Kidney (tissue), 14 donors: ENCODE results near the gene FBLN1. TPM values are rescaled to one million over a fixed set of nuclear protein-coding genes. Genes with fewer than 3 reads are reported as not detected.
A peak's percentile ranks its signal among the peaks of the same experiment; 100 is the strongest.

Experiments used
- DNase-seq, 5 donors: peaks; one replicate each; pipeline ENCODE4 v3.0.0-alpha.2; 2013 to 2020
- FAIRE-seq: peaks from 2 replicates; lab custom pipeline; 2012; peaks lifted over from hg19 to GRCh38; lab: Jason Lieb, UNC
- H3K27ac ChIP-seq, 2 donors: one replicate each; pipeline ENCODE4 v1.7.0; 2013; ENCODE audit warnings: low read depth in 2 of 2, low read length in 2 of 2, inconsistent platforms in 1 of 2
- H3K27me3 ChIP-seq: one replicate; pipeline ENCODE4 v1.7.1; 2013; ENCODE audit warnings: low read length, inconsistent platforms; ENCODE audit not compliant: control insufficient read depth, insufficient read depth
- H3K36me3 ChIP-seq, 3 donors: one replicate each; pipeline versions ENCODE4 v1.7.0 to v1.7.1; 2013; ENCODE audit warnings: low read length in 3 of 3, control low read depth in 1 of 3, inconsistent platforms in 1 of 3; ENCODE audit not compliant: insufficient read depth in 3 of 3, control insufficient read depth in 2 of 3
- H3K4me1 ChIP-seq, 3 donors: one replicate each; pipeline versions ENCODE4 v1.7.0 to v1.7.1; 2013; ENCODE audit warnings: low read length in 3 of 3, inconsistent platforms in 1 of 3, low read depth in 1 of 3; ENCODE audit not compliant: control insufficient read depth in 2 of 3, insufficient read depth in 2 of 3
- H3K4me3 ChIP-seq, 3 donors: one replicate each; pipeline versions ENCODE4 v1.7.0 to v1.8.1; 2013; ENCODE audit warnings: low read length in 3 of 3, control low read depth in 1 of 3, inconsistent platforms in 1 of 3
- H3K9ac ChIP-seq, 3 donors: one replicate each; pipeline versions ENCODE4 v1.7.0 to v1.7.1; 2013; ENCODE audit warnings: low read length in 3 of 3, control low read depth in 1 of 3, inconsistent platforms in 1 of 3
- H3K9me3 ChIP-seq, 3 donors: one replicate each; pipeline versions ENCODE4 v1.7.0 to v1.7.1; 2013; ENCODE audit warnings: low read length in 3 of 3, control low read depth in 1 of 3, inconsistent platforms in 1 of 3; ENCODE audit not compliant: control insufficient read depth in 2 of 3, insufficient read depth in 1 of 3
- CTCF ChIP-seq: IDR thresholded peaks from 3 replicates; pipeline ENCODE4 v1.5.1; 2012; ENCODE audit warnings: mild to moderate bottlenecking, moderate library complexity, borderline replicate concordance; ENCODE audit not compliant: insufficient read depth; ENCODE audit errors: extremely low read depth
- intact Hi-C: fragments of 100-400 bp; cut with DNase I; formaldehyde crosslinking; loops from one replicate; pipeline ENCODE4 v1.11.1; 2022
- polyA plus RNA-seq: library from polyadenylated mRNA; stranded (reverse); fragments of 350-450 nt; fragmentation: Illumina TruSeq; extraction: RNeasy Lipid Tissue Mini Kit (QIAGEN cat#74804); gene quantifications from one replicate; pipeline ENCODE4 v1.2.3, GENCODE V29; 2014; ENCODE audit warnings: low read depth, low replicate concordance; ENCODE audit not compliant: insufficient read depth
- total RNA-seq: library from RNA; stranded (reverse); fragmentation: NEBNext Ultra II Directional; extraction: Animal tissue kit (Norgen Biotek cat#: 25700); gene quantifications from one replicate; pipeline ENCODE4 v1.2.1, GENCODE V29; 2021
- donor health status: control.
- donor health status: control.
- donor health status: control.
- donor health status: control.
- donor health status: control.
- donor health status: DM: yes; HTN: yes; CAD: no.
- donor health status: Normal renal cell carcinoma (clear cell type).

The FBLN1 gene
- total and polyA plus RNA-seq, 2 donors from 2014 or later, result 23.3 to 105 TPM

- Histone ChIP-seq H3K9me3 (no peaks in the 10 kb centered on the region), H3K36me3 (no peaks in the 10 kb centered on the region), H3K4me3 (no peak overlapping the region), H3K27me3 (no peaks in the 10 kb centered on the region), H3K27ac (no peak overlapping the region), H3K4me1 (peaks cover 0 to 6% (median 3%) of the 10 kb centered on the region in 3 donors), H3K9ac (no peak overlapping the region)
- intact Hi-C loops, result no loop called here
- no peak for TF ChIP-seq CTCF
- FAIRE-seq (no peak), DNase-seq (peak in 1 of 5 donors; percentile 45)
These were observed 7.9 kb downstream of the FBLN1 start for GRCh38 chr22:45510376-45511232.

DNA sequence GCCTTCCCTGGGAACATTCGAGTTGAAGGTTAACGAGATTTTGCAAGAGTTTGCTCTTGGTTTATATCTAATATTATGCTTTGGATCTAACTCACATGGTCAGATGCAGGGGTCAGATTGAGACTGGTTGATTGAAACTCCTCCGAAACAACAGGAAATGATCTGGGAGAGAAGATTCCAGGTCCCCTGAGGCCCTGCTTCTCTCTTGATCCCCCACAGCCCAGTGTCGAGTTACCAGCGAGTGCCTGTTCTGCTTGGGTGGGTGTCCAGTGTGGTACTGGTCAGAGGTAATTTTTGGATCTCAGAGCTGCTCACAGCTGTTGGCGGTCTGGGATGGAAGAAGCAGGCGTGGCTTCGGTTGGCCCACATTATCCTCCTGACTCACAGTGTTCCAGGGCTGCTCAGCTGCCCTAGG, 9.2 kb downstream of the FBLN1 start:
- peaks cover 0 to 6% (median 3%) of the 10 kb centered on the region in 3 donors for H3K4me1 ChIP-seq
- no peaks in the 10 kb centered on the region for H3K36me3 ChIP-seq
- no peaks in the 10 kb centered on the region for H3K9me3 ChIP-seq
- no peak overlapping the region for H3K9ac ChIP-seq
- no peaks in the 10 kb centered on the region for H3K27me3 ChIP-seq
- intact Hi-C loops, result no loop called here
- no peak overlapping the region for H3K4me3 ChIP-seq
- TF ChIP-seq CTCF, result no peak
- peak; percentile 79 to 92 (median 86) for DNase-seq
- FAIRE-seq, result no peak
- H3K27ac ChIP-seq, result peak overlapping the region; percentile 9 to 75

DNA sequence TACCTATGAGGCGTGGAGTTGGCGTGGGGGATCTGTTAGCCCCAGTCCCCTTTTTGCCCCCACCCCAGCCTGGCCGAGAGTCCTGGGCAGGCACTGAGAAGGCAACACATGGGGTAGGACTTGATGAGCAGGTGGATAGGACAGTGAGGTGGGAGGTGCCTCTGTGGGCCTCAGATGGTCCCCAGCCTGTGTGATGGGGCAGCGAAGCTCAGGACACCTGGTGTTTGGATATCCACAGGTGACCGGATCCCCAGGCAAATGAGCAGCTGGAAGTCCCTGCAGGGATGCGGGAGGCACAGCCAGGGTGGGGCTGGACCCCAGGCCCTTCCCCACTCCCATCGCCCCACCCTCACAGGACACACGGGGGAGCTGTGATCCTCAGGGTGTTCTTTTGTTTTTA, 9.7 kb downstream of the FBLN1 start:
- Histone ChIP-seq H3K27me3 (no peaks in the 10 kb centered on the region), H3K27ac (peak overlapping the region in 1 of 2 donors; percentile 75), H3K4me3 (no peak overlapping the region), H3K36me3 (no peaks in the 10 kb centered on the region), H3K4me1 (peaks cover 0 to 6% (median 3%) of the 10 kb centered on the region in 3 donors), H3K9ac (no peak overlapping the region), H3K9me3 (no peaks in the 10 kb centered on the region)
- no peak for DNase-seq
- intact Hi-C loops, result no loop called here
- TF ChIP-seq CTCF, result no peak
- no peak for FAIRE-seq
